ENCODE results near the gene RHNO1.
"Not testable (repeated sequence)": the region's sequence is repeated elsewhere in the genome, so short reads cannot be mapped to it uniquely, and the experiment has no call there.

DNA sequence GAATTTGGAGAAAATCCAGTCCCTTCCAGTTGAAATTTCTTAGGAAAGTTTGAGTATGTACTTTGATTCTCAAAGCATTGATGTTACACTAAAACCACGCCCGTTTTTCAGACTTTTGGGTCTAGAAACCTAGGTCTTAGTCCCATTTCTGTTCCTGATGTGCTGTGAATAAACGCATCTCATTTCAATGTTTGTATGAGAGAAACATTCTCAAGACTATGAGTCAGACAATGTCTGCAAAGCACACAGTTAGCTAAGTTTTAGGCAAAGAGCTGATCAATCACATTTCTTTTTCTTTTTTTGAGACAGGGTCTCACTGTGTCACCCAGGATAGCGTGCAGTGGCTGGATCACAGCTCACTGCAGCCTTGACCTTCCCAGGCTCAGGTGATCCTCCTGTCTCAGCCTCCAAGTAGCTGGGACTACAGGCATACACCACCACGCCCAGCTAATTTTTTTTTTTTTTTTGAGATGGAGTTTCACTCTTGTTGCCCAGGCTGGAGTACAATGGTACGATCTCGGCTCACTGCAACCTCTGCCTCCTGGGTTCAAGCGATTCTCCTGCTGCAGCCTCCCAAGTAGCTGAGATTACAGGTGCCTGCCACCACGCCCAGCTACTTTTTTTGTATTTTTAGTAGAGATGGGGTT is 7.9 kb upstream of the RHNO1 start:
- TF ChIP-seq POLR2AphosphoS5, CTCF (IDR thresholded peaks at IDR 0.05): not testable (repeated sequence)

All from prostate gland (tissue), 2 donors.